LNCaP clone FGC (cell line): ENCODE measurements around the gene KRI1.
"Not testable (repeated sequence)": the region's sequence is repeated elsewhere in the genome, so short reads cannot be mapped to it uniquely, and the experiment has no call there.

Experiments
- DNase-seq: peaks from one replicate; pipeline ENCODE4 v3.0.0-alpha.2; 2011; ENCODE audit warnings: low read depth
- H3K4me3 ChIP-seq: 2 replicates; pipeline ENCODE4 v1.5.1; 2011; ENCODE audit warnings: mild to moderate bottlenecking, low read depth, low read length, control low read depth
- CTCF ChIP-seq: IDR thresholded peaks from 2 replicates; pipeline ENCODE4 v1.5.1; 2012; ENCODE audit warnings: mild to moderate bottlenecking; ENCODE audit not compliant: control insufficient read depth, insufficient read depth; ENCODE audit errors: extremely low read depth

The KRI1 gene

GRCh38 chr19:10575011-10575716 is 9.4 kb upstream of the KRI1 start:
- TF ChIP-seq CTCF = no peak
- no peak for DNase-seq
- H3K4me3 ChIP-seq = no peak overlapping the region

- TF ChIP-seq CTCF = no peak
- DNase-seq = no peak
- H3K4me3 ChIP-seq = no peak overlapping the region
These were observed 8.7 kb upstream of the KRI1 start for GRCh38 chr19:10574462-10574861.

GRCh38 chr19:10573793-10574192 is 8.0 kb upstream of the KRI1 start:
- not testable (repeated sequence) for DNase-seq

GRCh38 chr19:10568826-10569651 is 3.2 kb upstream of the KRI1 start, which contains the start of gene CDKN2D:
TSS of gene CDKN2D (minus strand) at chr19:10568979. CDS start at chr19:10568653, 326 bp downstream.
- peak within 1 kb of the TSS; percentile 54 for H3K4me3 ChIP-seq
- peak; percentile 98 for DNase-seq
- no peak for TF ChIP-seq CTCF

More at GRCh38 chr19:10573793-10574192, 8.0 kb upstream of the KRI1 start:
- H3K4me3 ChIP-seq = not testable (repeated sequence)

GRCh38 chr19:10568062-10568825 is 2.4 kb upstream of the KRI1 start:
- TF ChIP-seq CTCF = peak; percentile 34; the same call in 1 of the 2 replicates
- peak; percentile 15 for DNase-seq
- H3K4me3 ChIP-seq = peak overlapping the region; percentile 54

- no peak for DNase-seq
- no peak for TF ChIP-seq CTCF
- peak overlapping the region; percentile 54 for H3K4me3 ChIP-seq
These were observed 1.8 kb upstream of the KRI1 start for GRCh38 chr19:10567656-10568055.
